ENCODE data around the gene NCOR1. TPM values are rescaled to one million over a fixed set of nuclear protein-coding genes. Genes with fewer than 3 reads are reported as not detected.

NCOR1 gene
- total RNA-seq, 5 donors from 2014 or later (not counting 1 experiment from before 2014, with no cell fraction given): 134 to 173 (median 152) TPM

GRCh38 chr17:16085066-16085699, 130.2 kb downstream of the NCOR1 start:
- H3K36me3 Mint-ChIP-seq: peaks cover 52% of the 10 kb centered on the region
- H3K36me3 ChIP-seq (ENCODE audit: control insufficient read depth in 2 of 2, extremely low read depth in 1 of 2, insufficient read depth in 1 of 2, low read length in 1 of 2): peaks cover 4 to 18% of the 10 kb centered on the region in 2 donors
- CTCF ChIA-PET: no interaction called here
- no peaks in the 10 kb centered on the region for H3K4me1 ChIP-seq (ENCODE audit: control insufficient read depth in 1 of 2, extremely low read depth in 1 of 2, insufficient read depth in 2 of 2, low read length in 2 of 2)
- no CpG with 5 or more reads among the region's 1 CpG for WGBS (ENCODE audit: insufficient coverage)
- ATAC-seq (replicated peaks in 1 of 4): no peak
- no peak for DNase-seq
- H3K27ac Mint-ChIP-seq: peak overlapping the region; percentile 81 to 82
- no peak overlapping the region for H3K27ac ChIP-seq (ENCODE audit: low read length)
- no peaks in the 10 kb centered on the region for H3K27me3 ChIP-seq (replicated peaks in 1 of 2; ENCODE audit: control insufficient read depth in 2 of 2, extremely low read depth in 1 of 2, insufficient read depth in 2 of 2, low read length in 1 of 2)
- POLR2A ChIA-PET: no interaction called here
- H3K4me3 ChIP-seq (ENCODE audit: control insufficient read depth in 1 of 2, extremely low read depth in 1 of 2, low read length in 1 of 2): no peak overlapping the region
- peaks cover 28 to 33% (median 28%) of the 10 kb centered on the region in 3 donors for H3K4me1 Mint-ChIP-seq
- H3K9me3 ChIP-seq: no peaks in the 10 kb centered on the region
- no peak overlapping the region for H3K4me3 Mint-ChIP-seq
- H3K27me3 Mint-ChIP-seq: no peaks in the 10 kb centered on the region
- H3K9me3 Mint-ChIP-seq: no peaks in the 10 kb centered on the region

GRCh38 chr17:16083223-16083622, 132.1 kb downstream of the NCOR1 start:
- no peak overlapping the region for H3K4me3 ChIP-seq (ENCODE audit: control insufficient read depth in 1 of 2, extremely low read depth in 1 of 2, low read length in 1 of 2)
- H3K4me3 Mint-ChIP-seq: no peak overlapping the region
- H3K27me3 ChIP-seq (replicated peaks in 1 of 2; ENCODE audit: control insufficient read depth in 2 of 2, extremely low read depth in 1 of 2, insufficient read depth in 2 of 2, low read length in 1 of 2): no peaks in the 10 kb centered on the region
- H3K36me3 ChIP-seq (ENCODE audit: control insufficient read depth in 2 of 2, extremely low read depth in 1 of 2, insufficient read depth in 1 of 2, low read length in 1 of 2): peaks cover 8 to 35% of the 10 kb centered on the region in 2 donors
- no peaks in the 10 kb centered on the region for H3K9me3 ChIP-seq
- no peak for ATAC-seq (replicated peaks in 1 of 4)
- DNase-seq: no peak
- ChIA-PET CTCF (interaction anchor here in 1 of 2 donors (0.6 kb wide), 1 partner anchor 12 kb away, joined by 3 read pairs; no protein-coding TSS in a partner anchor), POLR2A (no interaction called here)
- no CpG with 5 or more reads among the region's 3 CpGs for WGBS (ENCODE audit: insufficient coverage)
- H3K4me1 ChIP-seq (ENCODE audit: control insufficient read depth in 1 of 2, extremely low read depth in 1 of 2, insufficient read depth in 2 of 2, low read length in 2 of 2): no peaks in the 10 kb centered on the region
- peaks cover 23 to 32% (median 28%) of the 10 kb centered on the region in 3 donors for H3K4me1 Mint-ChIP-seq
- no peak overlapping the region for H3K27ac Mint-ChIP-seq
- no peaks in the 10 kb centered on the region for H3K9me3 Mint-ChIP-seq
- H3K27me3 Mint-ChIP-seq: no peaks in the 10 kb centered on the region
- no peak overlapping the region for H3K27ac ChIP-seq (ENCODE audit: low read length)
- peaks cover 62% of the 10 kb centered on the region for H3K36me3 Mint-ChIP-seq

GRCh38 chr17:16081507-16082087, 133.7 kb downstream of the NCOR1 start:
- Mint-ChIP-seq H3K9me3 (no peaks in the 10 kb centered on the region), H3K4me1 (peaks cover 18 to 26% (median 24%) of the 10 kb centered on the region in 3 donors), H3K4me3 (no peak overlapping the region), H3K27me3 (no peaks in the 10 kb centered on the region), H3K27ac (peak overlapping the region in 1 of 2 donors; percentile 58), H3K36me3 (peaks cover 66% of the 10 kb centered on the region)
- ATAC-seq (replicated peaks in 1 of 4) (no peak), DNase-seq (no peak)
- Histone ChIP-seq H3K27ac (ENCODE audit: low read length) (no peak overlapping the region), H3K4me3 (ENCODE audit: control insufficient read depth in 1 of 2, extremely low read depth in 1 of 2, low read length in 1 of 2) (no peak overlapping the region), H3K36me3 (ENCODE audit: control insufficient read depth in 2 of 2, extremely low read depth in 1 of 2, insufficient read depth in 1 of 2, low read length in 1 of 2) (peaks cover 8 to 42% of the 10 kb centered on the region in 2 donors), H3K4me1 (ENCODE audit: control insufficient read depth in 1 of 2, extremely low read depth in 1 of 2, insufficient read depth in 2 of 2, low read length in 2 of 2) (no peaks in the 10 kb centered on the region), H3K27me3 (replicated peaks in 1 of 2; ENCODE audit: control insufficient read depth in 2 of 2, extremely low read depth in 1 of 2, insufficient read depth in 2 of 2, low read length in 1 of 2) (no peaks in the 10 kb centered on the region), H3K9me3 (no peaks in the 10 kb centered on the region)
- ChIA-PET CTCF (interaction anchor here (0.6 to 0.7 kb wide), 4 partner anchors 28 to 418 kb away, joined by 3 to 6 read pairs (median 4); no protein-coding TSS in a partner anchor), POLR2A (interaction anchor here in 1 of 2 donors (0.6 to 0.9 kb wide), 2 partner anchors 35 to 49 kb away, joined by 3 to 5 read pairs; no protein-coding TSS in a partner anchor)
- no CpG with 5 or more reads among the region's 1 CpG for WGBS (ENCODE audit: insufficient coverage)

GRCh38 chr17:16080366-16080765, 135.0 kb downstream of the NCOR1 start:
- Mint-ChIP-seq H3K9me3 (no peaks in the 10 kb centered on the region), H3K4me3 (no peak overlapping the region), H3K27ac (no peak overlapping the region), H3K4me1 (peaks cover 6 to 16% (median 16%) of the 10 kb centered on the region in 3 donors), H3K27me3 (no peaks in the 10 kb centered on the region), H3K36me3 (peaks cover 66% of the 10 kb centered on the region)
- no peak overlapping the region for H3K27ac ChIP-seq (ENCODE audit: low read length)
- no peaks in the 10 kb centered on the region for H3K9me3 ChIP-seq
- CTCF ChIA-PET: no interaction called here
- H3K4me1 ChIP-seq (ENCODE audit: control insufficient read depth in 1 of 2, extremely low read depth in 1 of 2, insufficient read depth in 2 of 2, low read length in 2 of 2): no peaks in the 10 kb centered on the region
- no peak for ATAC-seq (replicated peaks in 1 of 4)
- POLR2A ChIA-PET: no interaction called here
- DNase-seq: no peak
- peaks cover 8 to 48% of the 10 kb centered on the region in 2 donors for H3K36me3 ChIP-seq (ENCODE audit: control insufficient read depth in 2 of 2, extremely low read depth in 1 of 2, insufficient read depth in 1 of 2, low read length in 1 of 2)
- no peaks in the 10 kb centered on the region for H3K27me3 ChIP-seq (replicated peaks in 1 of 2; ENCODE audit: control insufficient read depth in 2 of 2, extremely low read depth in 1 of 2, insufficient read depth in 2 of 2, low read length in 1 of 2)
- H3K4me3 ChIP-seq (ENCODE audit: control insufficient read depth in 1 of 2, extremely low read depth in 1 of 2, low read length in 1 of 2): no peak overlapping the region
- WGBS (ENCODE audit: insufficient coverage): 86% methylated on average over 1 of the region's 4 CpGs

GRCh38 chr17:16075949-16076348, 139.4 kb downstream of the NCOR1 start:
- H3K9me3 ChIP-seq: no peaks in the 10 kb centered on the region
- ChIA-PET POLR2A (no interaction called here), CTCF (no interaction called here)
- no peak overlapping the region for H3K4me3 ChIP-seq (ENCODE audit: control insufficient read depth in 1 of 2, extremely low read depth in 1 of 2, low read length in 1 of 2)
- no peaks in the 10 kb centered on the region for H3K27me3 ChIP-seq (replicated peaks in 1 of 2; ENCODE audit: control insufficient read depth in 2 of 2, extremely low read depth in 1 of 2, insufficient read depth in 2 of 2, low read length in 1 of 2)
- Mint-ChIP-seq H3K36me3 (peaks cover 65% of the 10 kb centered on the region), H3K27ac (no peak overlapping the region), H3K9me3 (no peaks in the 10 kb centered on the region), H3K4me3 (no peak overlapping the region), H3K4me1 (no peaks in the 10 kb centered on the region), H3K27me3 (no peaks in the 10 kb centered on the region)
- DNase-seq (no peak), ATAC-seq (replicated peaks in 1 of 4) (no peak)
- H3K27ac ChIP-seq (ENCODE audit: low read length): no peak overlapping the region
- WGBS (ENCODE audit: insufficient coverage): no CpG with 5 or more reads among the region's 5 CpGs
- no peaks in the 10 kb centered on the region for H3K4me1 ChIP-seq (ENCODE audit: control insufficient read depth in 1 of 2, extremely low read depth in 1 of 2, insufficient read depth in 2 of 2, low read length in 2 of 2)
- peaks cover 4 to 70% of the 10 kb centered on the region in 2 donors for H3K36me3 ChIP-seq (ENCODE audit: control insufficient read depth in 2 of 2, extremely low read depth in 1 of 2, insufficient read depth in 1 of 2, low read length in 1 of 2)

GRCh38 chr17:16074423-16074822, 140.9 kb downstream of the NCOR1 start:
- Histone ChIP-seq H3K36me3 (ENCODE audit: control insufficient read depth in 2 of 2, extremely low read depth in 1 of 2, insufficient read depth in 1 of 2, low read length in 1 of 2) (peaks cover 10 to 72% of the 10 kb centered on the region in 2 donors), H3K27me3 (replicated peaks in 1 of 2; ENCODE audit: control insufficient read depth in 2 of 2, extremely low read depth in 1 of 2, insufficient read depth in 2 of 2, low read length in 1 of 2) (no peaks in the 10 kb centered on the region), H3K9me3 (no peaks in the 10 kb centered on the region), H3K4me1 (ENCODE audit: control insufficient read depth in 1 of 2, extremely low read depth in 1 of 2, insufficient read depth in 2 of 2, low read length in 2 of 2) (no peaks in the 10 kb centered on the region), H3K27ac (ENCODE audit: low read length) (no peak overlapping the region), H3K4me3 (ENCODE audit: control insufficient read depth in 1 of 2, extremely low read depth in 1 of 2, low read length in 1 of 2) (no peak overlapping the region)
- Mint-ChIP-seq H3K4me3 (no peak overlapping the region), H3K27me3 (no peaks in the 10 kb centered on the region), H3K36me3 (peaks cover 73% of the 10 kb centered on the region), H3K27ac (no peak overlapping the region), H3K4me1 (no peaks in the 10 kb centered on the region), H3K9me3 (no peaks in the 10 kb centered on the region)
- ATAC-seq (replicated peaks in 1 of 4) (no peak), DNase-seq (no peak)
- POLR2A ChIA-PET: no interaction called here
- CTCF ChIA-PET: interaction anchor here in 1 of 2 donors (0.7 kb wide), 1 partner anchor 20 kb away, joined by 3 read pairs; no protein-coding TSS in a partner anchor
- no CpG with 5 or more reads among the region's 3 CpGs for WGBS (ENCODE audit: insufficient coverage)
